GM04503 (cell line): ENCODE measurements around the gene MYOZ3.

ENCODE experiments used
- DNase-seq: peaks from one replicate; pipeline ENCODE4 v3.0.0-alpha.2; 2012; ENCODE audit warnings: low read depth

MYOZ3 gene, protein sequence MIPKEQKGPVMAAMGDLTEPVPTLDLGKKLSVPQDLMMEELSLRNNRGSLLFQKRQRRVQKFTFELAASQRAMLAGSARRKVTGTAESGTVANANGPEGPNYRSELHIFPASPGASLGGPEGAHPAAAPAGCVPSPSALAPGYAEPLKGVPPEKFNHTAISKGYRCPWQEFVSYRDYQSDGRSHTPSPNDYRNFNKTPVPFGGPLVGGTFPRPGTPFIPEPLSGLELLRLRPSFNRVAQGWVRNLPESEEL

DNA sequence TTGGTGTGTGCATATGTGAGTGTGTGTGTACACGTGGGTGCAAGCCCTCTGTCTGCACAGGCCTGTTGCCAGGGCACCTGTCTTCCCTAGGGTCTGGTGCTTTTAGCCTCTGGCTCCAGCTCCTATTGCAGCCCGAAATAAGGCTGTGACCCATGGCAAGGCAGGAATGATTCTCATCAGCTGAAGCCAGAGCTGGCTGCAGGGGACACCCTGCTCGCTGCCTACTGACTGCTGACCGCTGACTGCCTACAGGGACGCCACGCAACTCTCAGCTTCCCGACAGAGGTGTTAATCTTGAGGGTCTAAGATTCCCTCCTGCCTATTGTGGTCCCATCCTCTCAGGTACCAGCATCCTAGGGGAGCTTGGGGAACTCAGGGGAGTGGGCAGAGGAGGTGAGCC, at the start of gene MYOZ3:
TSS of gene MYOZ3 (plus strand) at position 166 of the 400 bp plus-strand sequence. CDS start 1,691 bp downstream, outside the sequence.
- DNase-seq: no peak

DNA sequence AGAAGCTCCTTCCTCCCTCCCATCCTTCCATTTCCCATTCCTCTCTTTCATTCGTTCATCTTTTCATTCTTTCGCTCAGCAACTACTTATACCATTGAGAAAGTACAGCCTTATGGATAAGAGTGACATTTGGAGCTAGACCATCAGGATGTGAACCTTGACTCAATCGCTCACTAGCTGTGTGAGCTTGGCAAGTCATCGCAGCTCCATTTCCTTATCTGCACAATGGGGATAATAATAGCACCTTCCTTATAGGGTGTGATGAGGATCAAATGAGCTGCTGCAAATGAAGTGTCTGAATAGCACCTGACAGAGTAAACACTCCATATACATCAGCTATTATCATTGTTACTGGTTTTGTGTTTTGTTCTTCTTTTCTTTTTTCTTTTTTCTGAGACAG, 48.6 kb upstream of the MYOZ3 start:
- no peak for DNase-seq

GRCh38 chr5:150612905-150613670, 48.0 kb upstream of the MYOZ3 start:
- no peak for DNase-seq

DNA sequence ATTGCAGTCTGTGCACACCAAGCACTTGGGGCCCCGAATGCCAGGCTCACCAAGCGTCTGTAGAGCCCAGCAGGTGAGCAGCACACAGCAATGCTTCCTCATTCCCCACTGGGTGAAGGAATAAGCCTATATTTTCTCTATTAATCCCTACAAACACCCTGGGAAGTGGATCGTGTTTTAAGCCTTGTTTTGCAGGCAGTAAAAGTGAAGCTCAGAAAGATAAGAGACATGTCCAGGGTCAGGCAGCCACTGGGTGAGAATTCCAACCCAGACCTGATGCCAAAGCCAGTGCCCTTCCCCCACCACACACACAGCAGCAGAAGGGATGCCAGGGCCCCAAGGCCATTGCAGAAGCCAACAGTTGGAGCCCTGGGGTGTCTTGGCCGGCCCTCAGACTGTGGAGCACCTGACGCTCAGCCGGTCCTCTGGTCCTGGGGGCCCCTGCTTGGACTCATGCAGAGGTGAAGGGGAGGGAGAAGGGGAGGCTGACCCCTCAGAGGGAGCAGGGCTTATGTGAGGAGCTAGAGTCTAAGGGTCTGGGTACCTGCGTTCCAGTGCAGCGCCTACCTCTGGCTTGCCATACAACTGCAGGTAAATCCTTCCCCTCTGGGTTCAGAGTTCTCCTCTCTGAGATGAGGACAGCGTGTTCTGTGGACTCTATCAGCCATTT, 46.9 kb upstream of the MYOZ3 start:
- no peak for DNase-seq

DNA sequence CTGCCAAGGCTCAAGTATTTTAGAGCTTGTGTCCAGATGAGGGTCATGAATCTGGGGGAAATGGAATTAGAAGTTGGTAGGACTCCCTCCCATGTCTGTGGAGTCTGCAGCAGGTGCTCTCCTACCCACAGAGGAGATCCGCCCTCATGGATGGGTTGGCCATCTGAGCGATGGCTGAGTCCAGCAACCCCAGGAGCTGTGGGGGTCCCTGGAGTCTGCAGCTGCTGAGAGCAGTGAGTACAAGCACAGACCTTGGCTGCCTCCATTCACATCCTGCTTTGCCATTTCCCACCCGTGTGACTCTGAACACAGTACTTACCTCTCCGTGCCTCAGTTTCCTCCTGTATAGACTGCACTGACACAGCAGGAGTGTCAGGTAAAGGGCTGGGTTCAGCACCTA, 46.4 kb upstream of the MYOZ3 start:
- DNase-seq: no peak

DNA sequence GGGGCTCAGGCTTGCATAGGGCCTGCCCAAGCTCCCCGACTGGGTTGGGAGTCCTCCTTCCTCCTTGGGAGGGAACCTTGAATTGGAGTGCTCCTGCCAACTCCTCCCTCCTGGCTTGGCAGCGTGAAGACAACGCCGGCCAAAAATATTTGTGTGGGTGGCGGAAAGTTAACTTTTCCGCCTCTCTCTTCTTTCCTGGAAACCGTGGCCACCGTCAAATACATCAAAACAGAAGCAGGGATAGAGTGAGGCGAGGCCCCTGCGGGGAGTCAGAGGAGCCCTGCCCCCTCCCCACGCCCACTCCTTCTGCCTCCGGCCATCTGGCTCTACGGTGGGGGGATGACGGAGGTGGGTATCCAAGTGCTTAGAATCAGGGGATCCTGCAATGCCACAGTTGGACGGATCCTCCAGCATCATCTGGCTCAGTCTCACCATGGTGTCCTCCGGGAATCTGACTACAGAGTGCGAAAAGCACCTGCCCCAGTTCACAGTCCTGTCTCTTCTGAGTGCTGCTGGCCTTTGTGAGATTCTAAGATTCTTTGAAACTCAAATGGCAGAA, 45.8 kb upstream of the MYOZ3 start:
- DNase-seq: no peak

DNA sequence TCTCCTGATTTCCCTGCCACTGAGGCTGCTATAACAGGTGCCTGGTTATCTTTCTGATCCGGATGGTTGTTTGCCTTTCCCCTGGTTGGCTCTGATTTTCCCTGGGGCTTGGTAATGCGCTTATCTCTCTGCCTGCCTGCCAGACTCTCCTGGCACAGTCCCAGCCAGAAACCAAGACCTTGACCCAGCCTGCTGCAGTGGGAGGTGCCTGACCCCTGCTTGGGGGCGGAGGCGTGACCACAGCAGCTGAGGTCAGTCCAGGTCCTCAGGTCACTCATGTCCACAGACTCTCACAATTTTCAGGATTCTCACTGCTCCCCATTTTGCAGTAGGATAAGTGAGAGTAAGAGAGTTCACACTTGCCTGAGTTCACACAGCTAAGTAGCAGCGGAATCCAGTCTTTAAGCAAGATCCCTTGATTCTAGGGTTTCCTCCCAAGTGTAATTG, 45.0 kb upstream of the MYOZ3 start:
- no peak for DNase-seq

GRCh38 chr5:150616506-150616905, 44.5 kb upstream of the MYOZ3 start:
- no peak for DNase-seq

DNA sequence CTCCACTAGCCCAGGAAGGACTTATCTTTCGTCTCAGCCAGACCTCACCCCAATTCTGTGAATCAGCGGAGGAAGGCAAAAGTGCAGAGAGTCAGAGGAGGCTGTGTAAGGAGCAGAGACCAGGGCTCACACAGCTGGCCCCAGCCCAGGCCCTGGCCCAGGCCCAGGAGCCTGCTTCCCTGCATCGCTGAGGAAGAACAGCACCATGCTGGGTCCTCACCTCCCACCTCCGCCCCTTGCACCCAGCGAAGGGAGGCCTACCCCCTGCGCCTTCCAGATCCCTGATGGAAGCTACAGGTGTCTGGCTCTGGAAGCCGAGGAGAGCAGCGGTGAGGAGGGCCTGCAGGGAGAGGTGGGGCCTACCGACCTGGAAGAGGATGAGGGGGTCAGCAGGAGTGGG, 42.9 kb upstream of the MYOZ3 start:
- no peak for DNase-seq

GRCh38 chr5:150618588-150619281, 42.3 kb upstream of the MYOZ3 start:
- no peak for DNase-seq

DNA sequence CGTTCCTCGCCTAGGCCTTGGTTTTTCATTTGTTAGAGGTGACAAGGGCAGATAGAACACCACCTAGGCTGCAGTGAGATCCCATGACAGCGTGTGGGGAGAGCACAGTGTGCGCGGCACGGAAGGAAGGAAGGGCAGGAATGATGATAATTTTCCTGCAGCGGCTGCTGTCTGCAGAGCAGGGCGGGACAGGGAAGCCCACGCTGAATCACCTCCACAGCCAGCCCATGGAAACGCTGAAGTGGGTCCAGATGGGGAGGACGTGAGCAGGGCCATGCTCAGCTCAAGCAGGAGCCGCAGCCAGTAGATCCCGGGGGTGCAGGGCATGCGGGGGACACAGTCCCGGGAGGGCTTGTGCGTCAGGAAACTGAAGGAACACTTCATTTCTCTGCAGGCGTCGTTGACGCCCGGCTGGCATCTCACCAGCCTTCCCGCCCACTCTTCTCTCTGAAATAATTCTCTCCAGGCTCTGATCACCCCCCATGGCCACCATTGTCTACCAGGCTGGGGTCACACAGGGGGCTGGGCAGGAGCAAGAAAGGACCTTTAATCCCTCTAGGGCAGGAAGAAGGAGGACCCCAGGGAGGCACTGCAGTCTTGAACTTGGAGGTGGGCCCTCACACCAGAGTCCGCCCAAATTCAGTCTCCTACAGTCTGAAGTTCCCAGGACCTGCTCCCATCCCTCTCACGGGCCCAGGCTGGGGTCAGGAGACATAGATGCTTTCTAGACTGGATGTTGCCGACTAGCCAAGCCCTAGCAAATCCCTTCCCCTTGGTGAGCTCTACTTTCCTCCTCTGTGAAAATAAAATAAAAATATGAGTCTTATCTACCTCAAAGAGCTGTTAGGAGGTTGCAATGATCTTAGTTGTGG, 41.5 kb upstream of the MYOZ3 start:
- DNase-seq: no peak

GRCh38 chr5:150621301-150621700, 39.8 kb upstream of the MYOZ3 start:
- no peak for DNase-seq

DNA sequence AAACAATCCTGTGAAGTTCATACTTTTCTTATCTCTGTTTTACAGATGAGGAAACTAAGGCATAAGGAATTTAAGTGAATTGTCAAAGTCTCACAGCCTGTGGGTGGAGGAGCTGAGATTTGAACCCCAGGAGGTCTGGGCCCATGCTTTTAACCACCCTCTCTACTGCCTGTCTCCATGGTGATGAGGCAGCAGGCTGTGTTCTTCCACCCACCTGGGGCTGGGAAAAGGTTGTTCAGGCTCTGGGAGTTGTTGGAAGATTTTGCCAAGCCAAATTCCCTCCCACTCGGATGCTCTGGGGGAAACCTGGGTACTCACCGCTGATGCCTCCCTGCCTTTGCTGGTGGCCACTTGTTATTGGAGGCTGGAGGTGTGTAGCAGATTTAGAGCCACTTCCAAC, 38.9 kb upstream of the MYOZ3 start:
- no peak for DNase-seq

GRCh38 chr5:150623152-150623877, 37.7 kb upstream of the MYOZ3 start:
- no peak for DNase-seq

GRCh38 chr5:150623878-150624216, 37.2 kb upstream of the MYOZ3 start:
- no peak for DNase-seq

GRCh38 chr5:150624334-150625163, 36.5 kb upstream of the MYOZ3 start:
- DNase-seq: no peak

GRCh38 chr5:150625164-150625535, 35.9 kb upstream of the MYOZ3 start:
- no peak for DNase-seq

DNA sequence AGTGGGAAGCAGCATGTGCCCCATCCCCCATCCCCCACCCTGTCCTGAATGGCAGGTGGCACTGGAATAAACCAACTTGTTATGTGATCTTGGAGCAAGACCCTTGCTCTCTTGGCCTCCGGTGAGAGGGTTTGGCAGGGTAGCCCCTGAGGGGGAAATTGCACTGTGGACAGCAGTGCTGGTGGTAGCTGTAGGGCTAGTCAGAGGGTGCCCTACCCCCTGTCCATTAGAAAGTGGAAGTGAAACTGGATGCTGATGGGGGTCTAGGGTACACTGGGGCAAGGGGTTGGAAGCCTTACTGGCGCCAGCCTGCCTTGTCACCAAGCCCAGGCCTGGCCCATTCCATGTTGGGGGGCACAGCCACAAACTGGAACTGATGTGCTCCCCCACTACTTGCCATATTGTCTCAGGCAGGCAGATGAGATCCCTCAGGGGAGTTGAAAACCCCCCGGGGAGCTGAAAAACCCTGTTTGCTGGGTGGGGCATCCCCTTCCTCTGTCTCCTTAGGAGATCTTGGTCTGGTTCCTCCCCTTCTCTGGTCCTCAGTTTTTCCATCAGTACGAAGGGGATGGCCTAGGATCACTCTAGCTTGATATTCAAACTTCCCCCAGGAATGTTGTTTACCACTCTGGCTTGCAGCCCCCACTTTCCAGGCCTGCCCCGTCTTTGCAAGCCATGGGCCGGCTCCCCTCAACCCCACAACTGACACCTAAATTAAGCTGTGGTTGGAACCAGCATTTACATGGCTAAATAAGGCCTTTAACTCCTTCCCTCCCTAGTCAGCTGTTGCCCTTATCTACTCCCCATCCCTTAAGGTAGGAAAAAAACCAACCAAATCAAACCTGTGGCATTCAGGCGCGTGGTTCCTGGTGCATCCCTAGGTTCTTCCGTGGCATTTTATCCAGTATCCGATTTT, 35.0 kb upstream of the MYOZ3 start:
- no peak for DNase-seq

- no peak for DNase-seq
These were observed 34.2 kb upstream of the MYOZ3 start for GRCh38 chr5:150626853-150627276.
